HepG2 (cell line): ENCODE results near the gene NAV2. TPM values are rescaled to one million over a fixed set of nuclear protein-coding genes. Genes with fewer than 3 reads are reported as not detected.

Experiments
- ATAC-seq: fragments of 200-7000 bp; cut with Tn5 transposase; 3 replicates; pipeline ENCODE4 v1.9.1; 2020; ENCODE audit warnings: mild to moderate bottlenecking, moderate library complexity
- Bru-seq: library from RNA; stranded (reverse); fragments of 400-500 nt; gene quantifications from one replicate; lab custom pipeline; 2021; lab: Mats Ljungman, UMichigan
- BruChase-seq, 2 experiments: library from RNA; stranded (reverse); fragments of 400-500 nt; gene quantifications; one replicate each; lab custom pipeline; 2021; lab: Mats Ljungman, UMichigan
- BruUV-seq: library from RNA; stranded (reverse); fragments of 400-500 nt; replicated peaks from 2 replicates; lab custom pipeline; 2021; lab: Mats Ljungman, UMichigan
- CTCF ChIA-PET: fragments of 300-600 bp; formaldehyde crosslinking; extraction: SDS; loops from one replicate; lab custom pipeline; 2021; ENCODE audit warnings: low total read pairs, inconsistent platforms, low intra/inter-chr PET ratio; lab: Yijun Ruan, JAX
- POLR2A ChIA-PET: fragments of 350-600 bp; sonication (Branson Sonifier 250); formaldehyde crosslinking; loops from one replicate; lab custom pipeline; 2020; ENCODE audit warnings: antibody characterized with exemption, inconsistent platforms; lab: Yijun Ruan, JAX
- DNase-seq: peaks from one replicate; pipeline ENCODE4 v3.0.0-alpha.2; 2015; ENCODE audit warnings: low spot score
- FAIRE-seq: peaks from 3 replicates; lab custom pipeline; 2011; peaks lifted over from hg19 to GRCh38; lab: Jason Lieb, UNC
- H2AFZ ChIP-seq: one replicate; pipeline ENCODE4 v1.6.1; 2011; ENCODE audit warnings: low read length, inconsistent platforms
- H3K27ac ChIP-seq: fragments of 300-600 bp; 3 replicates; pipeline ENCODE4 v1.8.0; 2011; ENCODE audit warnings: mixed run types, mild to moderate bottlenecking, mixed read lengths, low read length, inconsistent platforms; ENCODE audit not compliant: insufficient read depth; ENCODE audit errors: extremely low read length
- H3K27me3 ChIP-seq, 2 experiments: fragments of 200-600 bp in 1 of 2; 2 replicates in 1 of 2; 3 replicates in 1 of 2; pipeline versions ENCODE4 v1.6.0 to v1.8.0; 2011; ENCODE audit warnings: low read length in 2 of 2, mild to moderate bottlenecking in 2 of 2, moderate library complexity in 2 of 2, inconsistent platforms in 1 of 2; ENCODE audit not compliant: insufficient read depth in 2 of 2, control insufficient read depth in 1 of 2
- H3K36me3 ChIP-seq, 2 experiments: fragments of 200-600 bp in 1 of 2; replicated peaks in 1 of 2; 2 replicates in 1 of 2; 3 replicates in 1 of 2; pipeline versions ENCODE4 v1.5.1 to v1.8.0; 2011; ENCODE audit warnings: low read length in 2 of 2, inconsistent platforms in 1 of 2; ENCODE audit not compliant: insufficient read depth in 2 of 2, control insufficient read depth in 1 of 2
- H3K4me1 ChIP-seq: 2 replicates; pipeline ENCODE4 v1.5.1; 2012; ENCODE audit warnings: low read length, inconsistent platforms; ENCODE audit not compliant: insufficient read depth
- H3K4me2 ChIP-seq: 2 replicates; pipeline ENCODE4 v1.6.0; 2011; ENCODE audit warnings: low read depth, low read length, inconsistent platforms
- H3K4me3 ChIP-seq, 3 experiments: fragments of 200-600 bp in 1 of 3; sonication (generic), shearing (Covaris generic) in 1 of 3; replicated peaks in 1 of 3; 2 replicates each; pipeline ENCODE4 v1.5.1; 2011 to 2016; ENCODE audit warnings: low read length in 3 of 3, inconsistent platforms in 2 of 3, low read depth in 2 of 3, mild to moderate bottlenecking in 2 of 3, control low read depth in 1 of 3, mixed read lengths in 1 of 3; ENCODE audit not compliant: insufficient read depth in 1 of 3
- H3K79me2 ChIP-seq: one replicate; pipeline ENCODE4 v1.6.1; 2011; ENCODE audit warnings: low read length, inconsistent platforms; ENCODE audit not compliant: insufficient read depth
- H3K9ac ChIP-seq: 2 replicates; pipeline ENCODE4 v1.6.0; 2011; ENCODE audit warnings: mild to moderate bottlenecking, low read depth, low read length, inconsistent platforms; ENCODE audit not compliant: insufficient read depth
- H3K9me3 ChIP-seq: 2 replicates; pipeline ENCODE4 v1.5.1; 2012; ENCODE audit warnings: mild to moderate bottlenecking, low read length
- H4K20me1 ChIP-seq: 2 replicates; pipeline ENCODE4 v1.6.0; 2011; ENCODE audit warnings: inconsistent platforms, mild to moderate bottlenecking, low read length, moderate library complexity; ENCODE audit not compliant: insufficient read depth
- AKAP8 ChIP-seq: sonication (generic); formaldehyde crosslinking; IDR thresholded peaks from 2 replicates; pipeline ENCODE4 v1.5.1; 2020; ENCODE audit warnings: mild to moderate bottlenecking, missing genetic modification reagents
- GLMP ChIP-seq: sonication (generic); formaldehyde crosslinking; IDR thresholded peaks from 2 replicates; pipeline ENCODE4 v1.9.0; 2021; ENCODE audit warnings: missing genetic modification reagents, mild to moderate bottlenecking, borderline replicate concordance
- MIER3 ChIP-seq: IDR thresholded peaks from 2 replicates; pipeline ENCODE4 v1.6.1; 2016; ENCODE audit warnings: missing compliant biosample characterization, borderline replicate concordance
- MXD3 ChIP-seq: IDR thresholded peaks from 2 replicates; pipeline ENCODE4 v1.6.1; 2016; ENCODE audit warnings: mild to moderate bottlenecking, missing biosample characterization, missing genetic modification reagents
- PRDM10 ChIP-seq: sonication (generic); formaldehyde crosslinking; IDR thresholded peaks from 2 replicates; pipeline ENCODE4 v1.4.0; 2020; ENCODE audit warnings: low read depth, missing genetic modification reagents
- ZMYM4 ChIP-seq: sonication (generic); formaldehyde crosslinking; IDR thresholded peaks from 2 replicates; pipeline ENCODE4 v1.8.1; 2023; ENCODE audit warnings: mild to moderate bottlenecking, missing genetic modification reagents
- ZNF331 ChIP-seq: sonication (generic); formaldehyde crosslinking; IDR thresholded peaks from 2 replicates; pipeline ENCODE4 v1.4.0; 2020; ENCODE audit warnings: missing genetic modification reagents
- ZNF441 ChIP-seq: sonication (generic); formaldehyde crosslinking; IDR thresholded peaks from 2 replicates; pipeline ENCODE4 v1.7.0; 2021; ENCODE audit warnings: missing genetic modification reagents, borderline replicate concordance
- ZNF619 ChIP-seq: sonication (generic); formaldehyde crosslinking; IDR thresholded peaks from 2 replicates; pipeline ENCODE4 v1.4.0; 2020; ENCODE audit warnings: mild to moderate bottlenecking, missing genetic modification reagents
- ZNF75D ChIP-seq: sonication (generic); formaldehyde crosslinking; IDR thresholded peaks from 2 replicates; pipeline ENCODE4 v1.8.1; 2023; ENCODE audit warnings: missing genetic modification reagents, mild to moderate bottlenecking, borderline replicate concordance
- ZNF768 ChIP-seq: sonication (generic); formaldehyde crosslinking; IDR thresholded peaks from 2 replicates; pipeline ENCODE4 v1.4.0; 2020; ENCODE audit warnings: missing genetic modification reagents
- WGBS: methylation state at CpG from one replicate; pipeline ENCODE4 v1.1.6; 2017; ENCODE audit warnings: low lambda C conversion rate; 5-methylcytosine and 5-hydroxymethylcytosine counted together
- in situ Hi-C: cut with HindIII; loops from 2 replicates; pipeline ENCODE4 v1.10.0; 2017; ENCODE audit warnings: low pct_unique_long_range_greater_than_20kb; ENCODE audit not compliant: extremely low pct_ligation_motif_present
- intact Hi-C: fragments of 100-400 bp; cut with micrococcal nuclease; formaldehyde crosslinking; loops from one replicate; pipeline ENCODE4 v1.10.0; 2022; ENCODE audit not compliant: unreplicated experiment
- long read RNA-seq, 2 experiments: library from RNA in 1 of 2; library from polyadenylated mRNA in 1 of 2; stranded (forward) in 1 of 2; unstranded in 1 of 2; transcript quantifications; one replicate each; pipeline ENCODE4 v2.0.0, GENCODE V29; 2019 to 2022
- polyA minus RNA-seq, 3 experiments: library from RNA; depleted of rRNA, polyadenylated mRNA; stranded (reverse); fragments of >200 nt; gene quantifications; 2 replicates each; pipeline ENCODE4 v1.2.3, GENCODE V29; 2011; ENCODE audit warnings: low replicate concordance in 1 of 3
- polyA plus RNA-seq, 8 experiments: library from polyadenylated mRNA; depleted of rRNA in 3 of 8; stranded (reverse) in 7 of 8; unstranded in 1 of 8; fragments of >200 nt; fragmentation: Illumina TruSeq in 4 of 8; extraction: Trizol in 4 of 8; gene quantifications; 2 replicates each; pipeline versions ENCODE4 v1.2.1 to v1.2.3, GENCODE V29; 2011 to 2016; ENCODE audit warnings: low read depth in 4 of 8, missing spikeins in 1 of 8, mixed read lengths in 1 of 8; ENCODE audit not compliant: insufficient read depth in 1 of 8
- total RNA-seq, 5 experiments: library from RNA; depleted of rRNA; stranded (reverse); fragments of >200 nt; fragmentation: Illumina TruSeq; extraction: Trizol; gene quantifications; 2 replicates each; pipeline ENCODE4 v1.2.3, GENCODE V29; 2016; ENCODE audit warnings: low read depth in 1 of 5

Gene NAV2
- total RNA-seq (2016; rRNA removed; fragmentation: Illumina TruSeq; extraction: Trizol) (9.3 and 17.8 TPM in 2 replicates), polyA plus RNA-seq (2011; rRNA removed) (31.8 and 34.6 TPM in 2 replicates), polyA minus RNA-seq (2011; rRNA and poly(A)+ RNA removed; ENCODE audit: low replicate concordance) (11.5 and 103 TPM in 2 replicates), Bru-seq, nascent RNA (percentile 43 among the genes with signal in this experiment), BruChase-seq, experiment 1, labeled RNA remaining after a 6-hour chase (percentile 47 among the genes with signal in this experiment), BruChase-seq, experiment 2, labeled RNA remaining after a 2-hour chase (percentile 43 among the genes with signal in this experiment)
- total RNA-seq (2016; cell fraction: cytosol; rRNA removed; fragmentation: Illumina TruSeq; extraction: Trizol; ENCODE audit: low read depth): 1.8 and 2.1 TPM in 2 replicates
- 7.9 and 14.7 TPM in 2 replicates for total RNA-seq (2016; cell fraction: insoluble cytoplasmic fraction; rRNA removed; fragmentation: Illumina TruSeq; extraction: Trizol)
- total RNA-seq (2016; cell fraction: membrane; rRNA removed; fragmentation: Illumina TruSeq; extraction: Trizol): 4.4 and 5.0 TPM in 2 replicates
- total RNA-seq (2016; cell fraction: nucleus; rRNA removed; fragmentation: Illumina TruSeq; extraction: Trizol): 16.8 and 17.5 TPM in 2 replicates
- polyA plus RNA-seq (2011; cell fraction: cytosol; rRNA removed): 14.2 and 15.5 TPM in 2 replicates
- polyA plus RNA-seq (2011; cell fraction: nucleus; rRNA removed): 60.9 and 76.1 TPM in 2 replicates
- 17.0 and 25.6 TPM in 2 replicates for polyA plus RNA-seq (2012)
- 0.25 and 0.33 TPM in 2 replicates for polyA plus RNA-seq (2016; cell fraction: cytosol; fragmentation: Illumina TruSeq; extraction: Trizol; ENCODE audit: low read depth)
- 6.9 and 9.3 TPM in 2 replicates for polyA plus RNA-seq (2016; cell fraction: insoluble cytoplasmic fraction; fragmentation: Illumina TruSeq; extraction: Trizol; ENCODE audit: low read depth)
- polyA plus RNA-seq (2016; cell fraction: membrane; fragmentation: Illumina TruSeq; extraction: Trizol; ENCODE audit: low read depth): 0.58 TPM in 2 replicates
- 14.5 and 14.6 TPM in 2 replicates for polyA plus RNA-seq (2016; cell fraction: nucleus; fragmentation: Illumina TruSeq; extraction: Trizol; ENCODE audit: insufficient read depth, low read depth)
- polyA minus RNA-seq (2011; cell fraction: cytosol; rRNA and poly(A)+ RNA removed): 39.2 and 39.5 TPM in 2 replicates
- 90.6 and 99.7 TPM in 2 replicates for polyA minus RNA-seq (2011; cell fraction: nucleus; rRNA and poly(A)+ RNA removed)
- long read RNA-seq, experiment 1, partial matches to known transcripts: 2 of 5 reads
- long read RNA-seq, experiment 1, other reads (novel, unspliced or antisense): 3 of 5 reads
- long read RNA-seq, experiment 2, partial matches to known transcripts: 4 of 27 reads
- long read RNA-seq, experiment 2, other reads (novel, unspliced or antisense): 22 of 27 reads

- H3K27me3 ChIP-seq: peaks cover 2 to 52% of the 10 kb centered on the region in 2 experiments; a peak in 3 of 5 replicates
- no peak within 1 kb of the TSS for H2AFZ ChIP-seq
- ChIA-PET POLR2A (no interaction called here), CTCF (no interaction called here)
- intact Hi-C loops (no loop called here), in situ Hi-C loops (no loop called here)
- no peak within 1 kb of the TSS for H3K27ac ChIP-seq
- H3K4me2 ChIP-seq: peak within 1 kb of the TSS; percentile 73
- H3K79me2 ChIP-seq: no peaks in the 10 kb centered on the region
- no peaks in the 10 kb centered on the region for H3K36me3 ChIP-seq
- peak; percentile 61 for DNase-seq
- H3K4me1 ChIP-seq: 0 out of 2 replicates have a peak, but pooled peaks cover 7% of the 10 kb centered on the region
- no peak for FAIRE-seq
- 51% methylated on average over 20 of the region's 91 CpGs for WGBS
- H3K9me3 ChIP-seq: no peaks in the 10 kb centered on the region
- ATAC-seq: peak; percentile 100
- H3K4me3 ChIP-seq: peak within 1 kb of the TSS; percentile 14 to 65 (median 46); a peak in 5 of 6 replicates
- no TSS peak for BruUV-seq
- H4K20me1 ChIP-seq: no peaks in the 10 kb centered on the region
- H3K9ac ChIP-seq: peak within 1 kb of the TSS; percentile 47; the same call in 1 of the 2 replicates
- no peak for TF ChIP-seq MIER3 (CRISPR knock-in tag)
- no peak for TF ChIP-seq ZNF441 (CRISPR knock-in tag)
- TF ChIP-seq PRDM10 (CRISPR knock-in tag): no peak
- TF ChIP-seq ZNF331 (CRISPR knock-in tag): 0 out of 2 replicates have a peak, but pooled peaks have one; percentile 14
- no peak for TF ChIP-seq AKAP8 (CRISPR knock-in tag)
- TF ChIP-seq ZNF768 (CRISPR knock-in tag): peak; percentile 35; the same call in 1 of the 2 replicates
- TF ChIP-seq ZNF75D: no peak
- TF ChIP-seq GLMP (CRISPR knock-in tag): no peak
- peak; percentile 34; the same call in 1 of the 2 replicates for TF ChIP-seq ZMYM4 (CRISPR knock-in tag)
- TF ChIP-seq MXD3 (CRISPR knock-in tag): peak; percentile 42; the same call in 1 of the 2 replicates
- no peak for TF ChIP-seq ZNF619 (CRISPR knock-in tag)
These were observed at the start of gene NAV2 for GRCh38 chr11:19712281-19713195. Gene NAV2 (plus strand): TSS chr11:19712837. CDS start chr11:19713696, 859 bp downstream.
